ENCODE results near the gene CREBBP. TPM values are rescaled to one million over a fixed set of nuclear protein-coding genes. Genes with fewer than 3 reads are reported as not detected.

Gene CREBBP
- polyA plus RNA-seq, 1 of the 3 experiments (the other 2 are of a cell fraction), result 5.7 TPM

DNA sequence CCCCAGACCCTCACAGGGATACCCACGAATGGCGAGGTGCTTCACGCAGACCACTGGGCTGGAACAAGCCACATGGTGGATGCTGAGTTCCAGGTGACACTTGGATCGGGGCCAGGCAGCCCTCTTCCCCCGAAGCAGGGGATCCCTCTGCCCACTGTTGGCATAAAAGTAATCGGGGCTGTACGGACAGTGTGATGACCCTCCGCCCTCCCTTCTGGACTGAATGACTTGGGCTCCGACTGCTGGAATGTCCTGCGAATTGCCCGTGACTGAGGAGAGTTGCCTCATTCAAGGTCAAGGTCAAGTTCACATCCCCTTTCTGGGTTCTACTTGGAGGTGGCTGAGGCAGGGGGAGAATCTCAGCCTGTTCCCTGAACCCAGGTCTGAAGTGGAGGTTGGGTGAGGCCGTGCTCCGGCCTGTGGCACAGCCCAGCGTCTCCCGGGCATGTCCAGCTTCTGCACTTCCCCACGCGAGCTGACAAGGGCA is 28.5 kb upstream of the CREBBP start:
- TF ChIP-seq NRF1 (IDR thresholded peaks at IDR 0.05; ENCODE audit: low read depth, low read length) (no peak), POLR2AphosphoS5 (IDR thresholded peaks at IDR 0.05; ENCODE audit: low read depth, low read length) (no peak), EP300 (IDR thresholded peaks at IDR 0.05; ENCODE audit: borderline replicate concordance in 1 of 2, low read depth in 1 of 2, low read length in 1 of 2) (no peak), RCOR1 (IDR thresholded peaks at IDR 0.05; ENCODE audit: low read length) (no peak), NFIC (IDR thresholded peaks at IDR 0.05; ENCODE audit: borderline replicate concordance) (no peak), RFX5 (IDR thresholded peaks at IDR 0.05; ENCODE audit: low read length) (no peak), FOXJ3 (CRISPR knock-in tag; IDR thresholded peaks at IDR 0.05) (no peak), RXRA (IDR thresholded peaks at IDR 0.05; ENCODE audit: borderline replicate concordance, low read depth) (no peak), EZH2phosphoT487 (IDR thresholded peaks at IDR 0.05; ENCODE audit: borderline replicate concordance, low read depth) (no peak), MXI1 (IDR thresholded peaks at IDR 0.05; ENCODE audit: low read depth, low read length) (no peak), TAF1 (IDR thresholded peaks at IDR 0.05; ENCODE audit: borderline replicate concordance, low read depth, low read length) (no peak), TCF12 (IDR thresholded peaks at IDR 0.05) (no peak), ELF1 (IDR thresholded peaks at IDR 0.05) (no peak)
- TF ChIP-seq, protein P1, sequence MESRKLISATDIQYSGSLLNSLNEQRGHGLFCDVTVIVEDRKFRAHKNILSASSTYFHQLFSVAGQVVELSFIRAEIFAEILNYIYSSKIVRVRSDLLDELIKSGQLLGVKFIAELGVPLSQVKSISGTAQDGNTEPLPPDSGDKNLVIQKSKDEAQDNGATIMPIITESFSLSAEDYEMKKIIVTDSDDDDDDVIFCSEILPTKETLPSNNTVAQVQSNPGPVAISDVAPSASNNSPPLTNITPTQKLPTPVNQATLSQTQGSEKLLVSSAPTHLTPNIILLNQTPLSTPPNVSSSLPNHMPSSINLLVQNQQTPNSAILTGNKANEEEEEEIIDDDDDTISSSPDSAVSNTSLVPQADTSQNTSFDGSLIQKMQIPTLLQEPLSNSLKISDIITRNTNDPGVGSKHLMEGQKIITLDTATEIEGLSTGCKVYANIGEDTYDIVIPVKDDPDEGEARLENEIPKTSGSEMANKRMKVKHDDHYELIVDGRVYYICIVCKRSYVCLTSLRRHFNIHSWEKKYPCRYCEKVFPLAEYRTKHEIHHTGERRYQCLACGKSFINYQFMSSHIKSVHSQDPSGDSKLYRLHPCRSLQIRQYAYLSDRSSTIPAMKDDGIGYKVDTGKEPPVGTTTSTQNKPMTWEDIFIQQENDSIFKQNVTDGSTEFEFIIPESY (IDR thresholded peaks at IDR 0.05; ENCODE audit: borderline replicate concordance, low read depth), result no peak
- TF ChIP-seq, protein P2, sequence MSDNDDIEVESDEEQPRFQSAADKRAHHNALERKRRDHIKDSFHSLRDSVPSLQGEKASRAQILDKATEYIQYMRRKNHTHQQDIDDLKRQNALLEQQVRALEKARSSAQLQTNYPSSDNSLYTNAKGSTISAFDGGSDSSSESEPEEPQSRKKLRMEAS (IDR thresholded peaks at IDR 0.05; ENCODE audit: low read depth), result no peak
- TF ChIP-seq, protein P3, sequence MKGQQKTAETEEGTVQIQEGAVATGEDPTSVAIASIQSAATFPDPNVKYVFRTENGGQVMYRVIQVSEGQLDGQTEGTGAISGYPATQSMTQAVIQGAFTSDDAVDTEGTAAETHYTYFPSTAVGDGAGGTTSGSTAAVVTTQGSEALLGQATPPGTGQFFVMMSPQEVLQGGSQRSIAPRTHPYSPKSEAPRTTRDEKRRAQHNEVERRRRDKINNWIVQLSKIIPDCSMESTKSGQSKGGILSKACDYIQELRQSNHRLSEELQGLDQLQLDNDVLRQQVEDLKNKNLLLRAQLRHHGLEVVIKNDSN (IDR thresholded peaks at IDR 0.05; ENCODE audit: borderline replicate concordance, low read depth), result no peak
- TF ChIP-seq, protein P4, sequence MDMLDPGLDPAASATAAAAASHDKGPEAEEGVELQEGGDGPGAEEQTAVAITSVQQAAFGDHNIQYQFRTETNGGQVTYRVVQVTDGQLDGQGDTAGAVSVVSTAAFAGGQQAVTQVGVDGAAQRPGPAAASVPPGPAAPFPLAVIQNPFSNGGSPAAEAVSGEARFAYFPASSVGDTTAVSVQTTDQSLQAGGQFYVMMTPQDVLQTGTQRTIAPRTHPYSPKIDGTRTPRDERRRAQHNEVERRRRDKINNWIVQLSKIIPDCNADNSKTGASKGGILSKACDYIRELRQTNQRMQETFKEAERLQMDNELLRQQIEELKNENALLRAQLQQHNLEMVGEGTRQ (IDR thresholded peaks at IDR 0.05; ENCODE audit: borderline replicate concordance, low read depth, low read length), result no peak
- TF ChIP-seq, protein P5, sequence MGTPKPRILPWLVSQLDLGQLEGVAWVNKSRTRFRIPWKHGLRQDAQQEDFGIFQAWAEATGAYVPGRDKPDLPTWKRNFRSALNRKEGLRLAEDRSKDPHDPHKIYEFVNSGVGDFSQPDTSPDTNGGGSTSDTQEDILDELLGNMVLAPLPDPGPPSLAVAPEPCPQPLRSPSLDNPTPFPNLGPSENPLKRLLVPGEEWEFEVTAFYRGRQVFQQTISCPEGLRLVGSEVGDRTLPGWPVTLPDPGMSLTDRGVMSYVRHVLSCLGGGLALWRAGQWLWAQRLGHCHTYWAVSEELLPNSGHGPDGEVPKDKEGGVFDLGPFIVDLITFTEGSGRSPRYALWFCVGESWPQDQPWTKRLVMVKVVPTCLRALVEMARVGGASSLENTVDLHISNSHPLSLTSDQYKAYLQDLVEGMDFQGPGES (IDR thresholded peaks at IDR 0.05; ENCODE audit: low read depth, low read length), result no peak
- TF ChIP-seq, protein P6, sequence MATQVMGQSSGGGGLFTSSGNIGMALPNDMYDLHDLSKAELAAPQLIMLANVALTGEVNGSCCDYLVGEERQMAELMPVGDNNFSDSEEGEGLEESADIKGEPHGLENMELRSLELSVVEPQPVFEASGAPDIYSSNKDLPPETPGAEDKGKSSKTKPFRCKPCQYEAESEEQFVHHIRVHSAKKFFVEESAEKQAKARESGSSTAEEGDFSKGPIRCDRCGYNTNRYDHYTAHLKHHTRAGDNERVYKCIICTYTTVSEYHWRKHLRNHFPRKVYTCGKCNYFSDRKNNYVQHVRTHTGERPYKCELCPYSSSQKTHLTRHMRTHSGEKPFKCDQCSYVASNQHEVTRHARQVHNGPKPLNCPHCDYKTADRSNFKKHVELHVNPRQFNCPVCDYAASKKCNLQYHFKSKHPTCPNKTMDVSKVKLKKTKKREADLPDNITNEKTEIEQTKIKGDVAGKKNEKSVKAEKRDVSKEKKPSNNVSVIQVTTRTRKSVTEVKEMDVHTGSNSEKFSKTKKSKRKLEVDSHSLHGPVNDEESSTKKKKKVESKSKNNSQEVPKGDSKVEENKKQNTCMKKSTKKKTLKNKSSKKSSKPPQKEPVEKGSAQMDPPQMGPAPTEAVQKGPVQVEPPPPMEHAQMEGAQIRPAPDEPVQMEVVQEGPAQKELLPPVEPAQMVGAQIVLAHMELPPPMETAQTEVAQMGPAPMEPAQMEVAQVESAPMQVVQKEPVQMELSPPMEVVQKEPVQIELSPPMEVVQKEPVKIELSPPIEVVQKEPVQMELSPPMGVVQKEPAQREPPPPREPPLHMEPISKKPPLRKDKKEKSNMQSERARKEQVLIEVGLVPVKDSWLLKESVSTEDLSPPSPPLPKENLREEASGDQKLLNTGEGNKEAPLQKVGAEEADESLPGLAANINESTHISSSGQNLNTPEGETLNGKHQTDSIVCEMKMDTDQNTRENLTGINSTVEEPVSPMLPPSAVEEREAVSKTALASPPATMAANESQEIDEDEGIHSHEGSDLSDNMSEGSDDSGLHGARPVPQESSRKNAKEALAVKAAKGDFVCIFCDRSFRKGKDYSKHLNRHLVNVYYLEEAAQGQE (IDR thresholded peaks at IDR 0.05; ENCODE audit: low read depth, low read length), result no peak
- Histone ChIP-seq H3K27ac (ENCODE audit: low read depth in 2 of 2, low read length in 1 of 2) (no peak overlapping the region), H3K27me3 (ENCODE audit: insufficient read depth) (no peaks in the 10 kb centered on the region), H3F3A (replicated peaks; ENCODE audit: insufficient read depth) (no peaks in the 10 kb centered on the region), H3K4me1 (ENCODE audit: control insufficient read depth in 1 of 2, insufficient read depth in 2 of 2, low read depth in 1 of 2, low read length in 1 of 2) (no peaks in the 10 kb centered on the region), H3K9me2 (no peaks in the 10 kb centered on the region), H2AFZ (ENCODE audit: low read depth) (no peak overlapping the region), H3K36me3 (replicated peaks in 1 of 2; ENCODE audit: control insufficient read depth in 1 of 2, insufficient read depth in 2 of 2, low read length in 1 of 2) (no peaks in the 10 kb centered on the region), H3K9me3 (no peaks in the 10 kb centered on the region), H3K4me3 (ENCODE audit: low read depth in 2 of 2, low read length in 1 of 2) (no peak overlapping the region), H3K9ac (no peak overlapping the region), H4K20me1 (ENCODE audit: insufficient read depth) (no peaks in the 10 kb centered on the region), H3K79me2 (ENCODE audit: insufficient read depth) (no peaks in the 10 kb centered on the region), H3K4me2 (no peak overlapping the region)
- CTCF ChIA-PET, result no interaction called here
- 84% methylated on average over 13 of the region's 17 CpGs for WGBS (ENCODE audit: low lambda C conversion rate)
- POLR2A ChIA-PET, result no interaction called here
- no peak for DNase-seq
